SK-N-SH treated with all-trans-retinoic acid at 6 μM for 48 hours (cell line): ENCODE measurements around the gene BRD9.

Experiments
- ATAC-seq: fragments of 200-7000 bp; cut with Tn5 transposase; 3 replicates; pipeline ENCODE4 v1.9.1; 2020; ENCODE audit warnings: mild to moderate bottlenecking, moderate library complexity
- ARNTL ChIP-seq: fragments of 450-650 bp; formaldehyde crosslinking; IDR thresholded peaks from 2 replicates; pipeline ENCODE4 v1.5.0; 2020; ENCODE audit warnings: low read depth, mild to moderate bottlenecking, moderate library complexity, borderline replicate concordance
- BACH2 ChIP-seq: fragments of 250-450 bp; sonication (Bioruptor Pico); IDR thresholded peaks from 2 replicates; pipeline ENCODE4 v1.9.0; 2021; ENCODE audit warnings: mild to moderate bottlenecking, borderline replicate concordance
- CREB5 ChIP-seq: fragments of 250-450 bp; sonication (Bioruptor Pico); IDR thresholded peaks from 2 replicates; pipeline ENCODE4 v1.5.1; 2020; ENCODE audit warnings: low read depth, mild to moderate bottlenecking, moderate library complexity
- CSRNP3 ChIP-seq: fragments of 250-450 bp; sonication (Bioruptor Pico); IDR thresholded peaks from 2 replicates; pipeline ENCODE4 v1.5.1; 2021; ENCODE audit warnings: mild to moderate bottlenecking, moderate library complexity
- ESRRG ChIP-seq: fragments of 250-450 bp; sonication (Bioruptor Pico); IDR thresholded peaks from 2 replicates; pipeline ENCODE4 v1.6.1; 2021; ENCODE audit warnings: mild to moderate bottlenecking
- ISL1 ChIP-seq: fragments of 250-450 bp; sonication (Bioruptor Pico); IDR thresholded peaks from 2 replicates; pipeline ENCODE4 v2.1.2; 2022; ENCODE audit warnings: mild to moderate bottlenecking, moderate library complexity
- OSR1 ChIP-seq: fragments of 250-450 bp; sonication (Bioruptor Pico); IDR thresholded peaks from 2 replicates; pipeline ENCODE4 v1.8.0; 2022; ENCODE audit warnings: moderate library complexity, mild to moderate bottlenecking, inconsistent platforms
- PATZ1 ChIP-seq: fragments of 250-450 bp; sonication (Bioruptor Pico); IDR thresholded peaks from 2 replicates; pipeline ENCODE4 v1.8.0; 2020; ENCODE audit warnings: mild to moderate bottlenecking, moderate library complexity, borderline replicate concordance
- PPARA ChIP-seq: fragments of 250-450 bp; sonication (Bioruptor Pico); IDR thresholded peaks from 2 replicates; pipeline ENCODE4 v1.5.0; 2020; ENCODE audit warnings: mild to moderate bottlenecking, borderline replicate concordance
- RARB ChIP-seq: fragments of 250-450 bp; sonication (Bioruptor Pico); IDR thresholded peaks from 2 replicates; pipeline ENCODE4 v1.8.0; 2021; ENCODE audit warnings: mild to moderate bottlenecking, moderate library complexity
- SNAI2 ChIP-seq: fragments of 250-450 bp; sonication (Bioruptor Pico); IDR thresholded peaks from 2 replicates; pipeline ENCODE4 v1.5.0; 2020; ENCODE audit warnings: mild to moderate bottlenecking, moderate library complexity
- TCF4 ChIP-seq: fragments of 250-450 bp; sonication (Bioruptor Pico); IDR thresholded peaks from 2 replicates; pipeline ENCODE4 v1.8.0; 2021; ENCODE audit warnings: mild to moderate bottlenecking, moderate library complexity, borderline replicate concordance
- TSHZ2 ChIP-seq: fragments of 250-450 bp; sonication (Bioruptor Pico); IDR thresholded peaks from 2 replicates; pipeline ENCODE4 v1.5.0; 2020; ENCODE audit warnings: mild to moderate bottlenecking, moderate library complexity
- ZFP3 ChIP-seq: fragments of 250-450 bp; sonication (Bioruptor Pico); IDR thresholded peaks from 2 replicates; pipeline ENCODE4 v1.5.0; 2020; ENCODE audit warnings: mild to moderate bottlenecking, moderate library complexity
- ZFP30 ChIP-seq: fragments of 450-650 bp; formaldehyde crosslinking; IDR thresholded peaks from 2 replicates; pipeline ENCODE4 v1.5.0; 2022; ENCODE audit warnings: mild to moderate bottlenecking, moderate library complexity
- ZNF565 ChIP-seq: fragments of 450-650 bp; formaldehyde crosslinking; conservative IDR thresholded peaks from 2 replicates; pipeline ENCODE4 v1.5.0; 2020; ENCODE audit warnings: low read depth, mild to moderate bottlenecking, moderate library complexity
- ZNF70 ChIP-seq: fragments of 450-650 bp; formaldehyde crosslinking; IDR thresholded peaks from 2 replicates; pipeline ENCODE4 v1.5.0; 2020; ENCODE audit warnings: mild to moderate bottlenecking, moderate library complexity
- ZNF8 ChIP-seq: fragments of 450-650 bp; formaldehyde crosslinking; IDR thresholded peaks from 2 replicates; pipeline ENCODE4 v1.5.0; 2020; ENCODE audit warnings: mild to moderate bottlenecking, moderate library complexity

BRD9 gene

GRCh38 chr5:870956-871355 lies 21.6 kb downstream of the BRD9 start (continued):
- no peak for TF ChIP-seq PATZ1 (CRISPR knock-in tag)

- ATAC-seq: no peak
- TF ChIP-seq ZNF70 (CRISPR knock-in tag) (no peak), ESRRG (CRISPR knock-in tag) (no peak), OSR1 (no peak), ZNF8 (no peak)
These were observed 24.0 kb downstream of the BRD9 start for GRCh38 chr5:868428-869135.

- no peak for ATAC-seq
- TF ChIP-seq CREB5 (CRISPR knock-in tag) (no peak), BACH2 (CRISPR knock-in tag) (no peak), TCF4 (CRISPR knock-in tag) (no peak), PPARA (no peak), PATZ1 (CRISPR knock-in tag) (no peak), TSHZ2 (CRISPR knock-in tag) (no peak)
These were observed 25.2 kb downstream of the BRD9 start for GRCh38 chr5:867300-867870.

GRCh38 chr5:865771-866170 lies 26.8 kb downstream of the BRD9 start:
- no peak for TF ChIP-seq TCF4 (CRISPR knock-in tag)
- no peak for TF ChIP-seq RARB (CRISPR knock-in tag)
- no peak for TF ChIP-seq ZFP30 (CRISPR knock-in tag)
- TF ChIP-seq CREB5 (CRISPR knock-in tag): no peak
- TF ChIP-seq OSR1: no peak
- TF ChIP-seq ISL1 (CRISPR knock-in tag): no peak
- no peak for TF ChIP-seq ESRRG (CRISPR knock-in tag)
- no peak for TF ChIP-seq ARNTL (CRISPR knock-in tag)
- TF ChIP-seq, all 23 proteins: peak for 0

GRCh38 chr5:865168-865521 lies 27.5 kb downstream of the BRD9 start:
- TF ChIP-seq SNAI2 (CRISPR knock-in tag) (no peak), ZNF565 (no peak), PATZ1 (CRISPR knock-in tag) (no peak), ZFP3 (CRISPR knock-in tag) (no peak), ZNF8 (no peak), ZFP30 (CRISPR knock-in tag) (no peak), ARNTL (CRISPR knock-in tag) (no peak), CSRNP3 (CRISPR knock-in tag) (no peak)
- no peak for ATAC-seq

More at GRCh38 chr5:865771-866170, 26.8 kb downstream of the BRD9 start:
- no peak for ATAC-seq
